ENCODE results near the gene OARD1.
"Not testable (repeated sequence)": the region's sequence is repeated elsewhere in the genome, so short reads cannot be mapped to it uniquely, and the experiment has no call there.

The OARD1 gene

DNA sequence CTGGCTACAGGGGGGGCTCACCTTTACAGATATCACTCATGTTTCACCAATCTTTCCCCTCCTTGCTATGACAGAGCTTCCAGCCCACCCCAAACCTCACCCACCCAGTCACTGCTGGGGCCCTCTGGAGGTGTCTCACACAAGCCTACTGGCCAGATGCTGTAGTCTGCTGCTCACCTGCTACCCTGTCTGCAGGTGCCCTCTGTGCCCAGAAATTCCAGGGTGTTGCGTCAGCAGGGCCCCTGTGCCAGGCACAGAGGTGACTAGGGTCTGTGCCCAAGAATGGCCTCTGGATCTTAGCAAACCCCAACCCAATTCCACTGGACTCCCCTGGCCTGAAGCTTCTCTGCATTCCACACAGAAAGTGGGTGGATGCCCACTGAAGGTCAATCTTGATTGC lies 54.5 kb downstream of the OARD1 start:
- DNase-seq: no peak
- no peaks in the 10 kb centered on the region for H3K36me3 ChIP-seq (replicated peaks; ENCODE audit: insufficient read depth, low read length)
- H3K79me2 ChIP-seq (ENCODE audit: low read length): no peaks in the 10 kb centered on the region
- no peaks in the 10 kb centered on the region for H3K4me1 ChIP-seq (ENCODE audit: low read length)
- no peaks in the 10 kb centered on the region for H3K9me2 ChIP-seq (replicated peaks; ENCODE audit: insufficient read depth, low read length)
- H3K4me2 ChIP-seq (ENCODE audit: low read depth, low read length): no peak overlapping the region
- H2AFZ ChIP-seq (ENCODE audit: low read length): no peak overlapping the region
- H3K27ac ChIP-seq (ENCODE audit: low read length): no peak overlapping the region
- no peaks in the 10 kb centered on the region for H3K9me3 ChIP-seq (replicated peaks; ENCODE audit: insufficient read depth, low read length)
- no peak overlapping the region for H3K4me3 ChIP-seq (ENCODE audit: low read length)
- H3F3A ChIP-seq (ENCODE audit: insufficient read depth, low read length): no peaks in the 10 kb centered on the region
- no peaks in the 10 kb centered on the region for H3K27me3 ChIP-seq (replicated peaks; ENCODE audit: insufficient read depth, low read length)
- no peaks in the 10 kb centered on the region for H4K20me1 ChIP-seq (ENCODE audit: insufficient read depth, low read length)
- no peak overlapping the region for H3K9ac ChIP-seq (ENCODE audit: low read length)
- TF ChIP-seq CTCF (IDR thresholded peaks at IDR 0.05; ENCODE audit: low read length) (no peak), EZH2phosphoT487 (IDR thresholded peaks at IDR 0.05; ENCODE audit: low read length) (no peak), EZH2 (optimal IDR thresholded peaks at IDR 0.05; ENCODE audit: low read depth, low read length) (no peak)

GRCh38 chr6:41015860-41016259 lies 56.3 kb downstream of the OARD1 start:
- H3K4me1 ChIP-seq (ENCODE audit: low read length); H4K20me1 ChIP-seq (ENCODE audit: insufficient read depth, low read length); H2AFZ ChIP-seq (ENCODE audit: low read length); H3K27me3 ChIP-seq (replicated peaks; ENCODE audit: insufficient read depth, low read length); H3K9me2 ChIP-seq (replicated peaks; ENCODE audit: insufficient read depth, low read length); H3K4me3 ChIP-seq (ENCODE audit: low read length); H3F3A ChIP-seq (ENCODE audit: insufficient read depth, low read length); H3K79me2 ChIP-seq (ENCODE audit: low read length); H3K36me3 ChIP-seq (replicated peaks; ENCODE audit: insufficient read depth, low read length); H3K9ac ChIP-seq (ENCODE audit: low read length); DNase-seq; H3K27ac ChIP-seq (ENCODE audit: low read length); H3K4me2 ChIP-seq (ENCODE audit: low read depth, low read length); H3K9me3 ChIP-seq (replicated peaks; ENCODE audit: insufficient read depth, low read length): not testable (repeated sequence)

- Histone ChIP-seq H3K4me2 (ENCODE audit: low read depth, low read length) (no peak overlapping the region), H3K9ac (ENCODE audit: low read length) (no peak overlapping the region), H3K27me3 (replicated peaks; ENCODE audit: insufficient read depth, low read length) (no peaks in the 10 kb centered on the region), H3K4me1 (ENCODE audit: low read length) (no peaks in the 10 kb centered on the region), H3K4me3 (ENCODE audit: low read length) (no peak overlapping the region), H3F3A (ENCODE audit: insufficient read depth, low read length) (no peaks in the 10 kb centered on the region), H3K79me2 (ENCODE audit: low read length) (no peaks in the 10 kb centered on the region), H3K27ac (ENCODE audit: low read length) (no peak overlapping the region), H2AFZ (ENCODE audit: low read length) (no peak overlapping the region), H3K9me2 (replicated peaks; ENCODE audit: insufficient read depth, low read length) (no peaks in the 10 kb centered on the region), H3K36me3 (replicated peaks; ENCODE audit: insufficient read depth, low read length) (no peaks in the 10 kb centered on the region), H3K9me3 (replicated peaks; ENCODE audit: insufficient read depth, low read length) (no peaks in the 10 kb centered on the region), H4K20me1 (ENCODE audit: insufficient read depth, low read length) (no peaks in the 10 kb centered on the region)
- no peak for DNase-seq
- TF ChIP-seq EZH2 (optimal IDR thresholded peaks at IDR 0.05; ENCODE audit: low read depth, low read length): no peak
- TF ChIP-seq CTCF (IDR thresholded peaks at IDR 0.05; ENCODE audit: low read length): no peak
- TF ChIP-seq EZH2phosphoT487 (IDR thresholded peaks at IDR 0.05; ENCODE audit: low read length): no peak
Measured at GRCh38 chr6:41014780-41015179, 57.4 kb downstream of the OARD1 start.

All from MM.1S (cell line).